ENCODE results near the gene HMG20A.

- TF ChIP-seq POLR2A (IDR thresholded peaks at IDR 0.05; ENCODE audit: low read length) (no peak), GATA1 (IDR thresholded peaks at IDR 0.05; ENCODE audit: low read depth, low read length) (no peak)
These were observed 96.1 kb downstream of the HMG20A start for GRCh38 chr15:77516786-77517185.

Measured in erythroblast (primary cell).